Renal cortex interstitium (tissue), 11 donors: ENCODE data around the gene TMEM237. TPM values are rescaled to one million over a fixed set of nuclear protein-coding genes. Genes with fewer than 3 reads are reported as not detected.
A peak's percentile ranks its signal among the peaks of the same experiment; 100 is the strongest.

Source experiments
- DNase-seq, 11 donors: peaks; one replicate each; pipeline ENCODE4 v3.0.0-alpha.2; 2013; ENCODE audit warnings: low read depth in 9 of 11, low spot score in 4 of 11; ENCODE audit errors: extremely low read depth in 1 of 11
- polyA plus RNA-seq, 3 donors: library from polyadenylated mRNA; unstranded; fragments of 120-200 nt; gene quantifications; one replicate each; pipeline ENCODE4 v1.2.1, GENCODE V29; 2013; ENCODE audit not compliant: insufficient read length in 3 of 3

TMEM237 gene
- polyA plus RNA-seq, 3 donors = 48.9 to 64.4 (median 50.6) TPM

DNA sequence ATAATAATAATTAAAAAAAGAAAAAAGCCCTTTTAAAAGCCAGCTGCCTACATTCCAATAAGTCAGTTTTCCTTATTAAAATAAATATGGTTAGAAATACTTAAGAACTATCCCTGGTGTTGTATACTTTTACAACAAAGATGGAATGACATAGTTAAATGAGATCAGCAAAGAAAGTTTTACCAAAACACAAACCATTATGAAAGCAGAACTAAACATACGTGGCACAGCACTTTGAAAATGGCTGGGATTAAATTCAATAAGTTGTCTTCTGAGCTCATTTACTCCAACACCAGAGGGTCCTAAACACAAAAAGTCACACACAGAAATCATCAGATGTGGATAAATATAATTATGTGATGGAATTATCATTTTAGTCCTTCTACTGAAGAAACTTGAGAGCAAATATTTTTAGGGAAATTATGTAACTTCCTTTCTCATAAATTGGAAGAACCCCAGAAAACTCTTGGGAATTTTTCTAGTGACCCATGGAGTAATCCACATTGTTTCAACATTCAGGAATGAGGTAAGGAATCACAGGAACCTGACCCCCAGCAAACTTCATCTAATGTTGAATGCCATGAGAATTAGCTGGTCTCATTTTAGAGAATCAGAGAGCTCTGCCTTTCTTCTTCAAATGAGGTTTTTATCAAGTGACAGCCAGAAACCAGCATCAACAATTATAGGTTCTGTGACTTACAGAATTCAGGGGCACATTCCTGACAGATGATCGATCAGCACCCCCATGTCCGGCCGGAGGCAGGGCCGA lies 11.5 kb upstream of the TMEM237 start:
- DNase-seq = no peak

DNA sequence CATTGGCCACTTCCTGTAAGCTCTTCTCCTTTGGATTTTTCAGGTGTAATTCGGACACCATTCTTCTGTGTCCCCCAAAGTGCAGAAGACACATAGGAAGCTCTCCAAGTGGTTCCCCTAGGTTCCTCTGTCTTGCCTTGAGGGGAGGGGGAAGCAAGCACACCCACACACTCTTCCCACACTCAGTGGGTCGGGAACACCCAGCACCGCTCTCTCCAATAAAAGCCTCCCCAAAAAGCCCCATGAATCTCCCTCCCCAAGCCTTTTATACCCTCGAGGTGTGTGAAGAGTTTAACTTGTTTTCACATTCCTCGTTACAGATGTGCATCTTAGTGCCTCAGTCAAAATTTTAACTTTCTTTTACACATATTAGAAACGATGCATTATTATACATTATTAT lies 9.9 kb upstream of the TMEM237 start:
- no peak for DNase-seq

- DNase-seq = no peak
Measured at GRCh38 chr2:201649442-201649841, 6.1 kb upstream of the TMEM237 start.

DNA sequence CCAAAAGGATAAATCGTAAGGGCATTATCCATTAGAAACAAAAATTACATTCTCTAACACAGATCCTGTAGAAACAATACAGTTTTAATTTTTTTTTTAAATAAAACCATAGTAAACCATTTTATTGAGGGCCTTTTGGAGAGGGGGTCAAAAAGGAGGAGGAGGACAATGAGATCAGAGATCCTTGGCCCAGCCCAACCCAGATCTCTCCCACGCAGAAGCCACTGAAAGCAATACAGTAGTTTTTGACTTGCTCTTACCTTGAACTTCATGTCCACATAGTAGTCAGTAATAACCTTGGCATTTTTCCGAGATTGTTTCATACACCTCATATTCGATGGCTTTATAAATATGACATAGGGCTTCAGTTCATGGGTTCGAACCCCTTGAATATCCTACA lies 4.1 kb upstream of the TMEM237 start:
- no peak for DNase-seq

DNA sequence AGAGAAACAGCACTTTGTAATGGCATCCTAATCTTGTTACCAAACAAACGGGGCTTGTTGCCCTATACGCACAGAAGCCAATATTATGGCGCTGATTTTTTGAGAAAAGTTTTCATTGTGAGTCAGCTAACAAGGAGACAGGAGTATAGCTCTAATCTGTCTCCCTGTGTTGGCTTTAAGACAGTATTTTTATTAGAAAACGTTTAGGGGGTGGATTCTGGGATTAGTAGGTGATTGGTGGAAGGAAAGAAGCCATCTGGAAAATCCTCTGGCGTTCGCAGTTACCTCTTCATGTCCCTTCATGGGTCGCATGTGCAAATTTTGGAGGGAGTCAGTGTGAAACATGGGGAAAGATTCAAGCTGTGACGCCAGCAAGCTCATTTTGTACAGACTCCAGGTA lies 698 bp upstream of the TMEM237 start:
- DNase-seq = peak in 5 of 11 donors; percentile 8 to 25 (median 21)

- DNase-seq = peak in 10 of 11 donors; percentile 76 to 85 (median 82)
Measured at GRCh38 chr2:201642579-201643215, 606 bp downstream of the TMEM237 start.

DNA sequence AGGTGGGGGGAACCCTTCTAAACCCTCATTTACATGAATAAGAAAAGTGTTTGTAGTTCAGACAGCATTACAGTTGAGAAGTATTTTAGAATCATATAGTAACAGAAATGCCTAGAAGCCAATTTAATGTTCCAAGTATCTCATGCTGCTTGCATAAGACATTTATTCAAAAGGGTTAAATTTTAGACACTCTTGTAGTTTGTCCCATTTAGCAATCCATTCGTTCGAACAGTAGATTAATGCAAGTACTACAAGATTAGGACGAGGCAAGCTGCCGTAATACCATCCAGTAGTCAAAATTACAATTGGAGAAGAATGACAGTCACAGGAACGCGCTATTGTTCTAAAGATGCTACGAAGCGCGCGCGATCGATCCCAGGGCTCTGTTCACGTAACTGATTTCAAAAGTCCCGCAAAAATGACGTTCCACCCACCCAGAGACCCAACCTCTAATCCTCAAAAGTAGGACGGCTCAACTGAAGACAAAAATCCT lies 1.2 kb downstream of the TMEM237 start:
- peak in 1 of 11 donors; percentile 5 for DNase-seq

DNA sequence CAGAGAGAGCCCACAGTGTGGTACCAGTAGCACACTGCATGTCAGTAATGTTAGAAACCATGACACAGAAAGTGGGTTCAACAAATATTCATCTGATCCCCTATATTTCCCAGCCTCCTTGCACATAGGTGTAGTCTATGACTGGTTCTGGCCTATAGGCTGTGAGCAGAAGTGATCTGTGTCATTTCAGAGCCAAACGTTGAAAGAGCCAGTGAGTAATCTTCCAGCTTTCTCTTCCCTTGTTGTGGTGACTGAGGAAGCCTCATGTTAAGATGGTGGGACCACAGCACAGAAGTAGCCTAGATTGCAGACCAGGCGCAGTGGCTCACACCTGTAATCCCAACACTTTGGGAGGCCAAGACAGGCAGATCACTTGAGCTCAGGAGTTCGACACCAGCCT lies 4.1 kb downstream of the TMEM237 start:
- no peak for DNase-seq

GRCh38 chr2:201638326-201638725 lies 5.0 kb downstream of the TMEM237 start:
- no peak for DNase-seq

DNA sequence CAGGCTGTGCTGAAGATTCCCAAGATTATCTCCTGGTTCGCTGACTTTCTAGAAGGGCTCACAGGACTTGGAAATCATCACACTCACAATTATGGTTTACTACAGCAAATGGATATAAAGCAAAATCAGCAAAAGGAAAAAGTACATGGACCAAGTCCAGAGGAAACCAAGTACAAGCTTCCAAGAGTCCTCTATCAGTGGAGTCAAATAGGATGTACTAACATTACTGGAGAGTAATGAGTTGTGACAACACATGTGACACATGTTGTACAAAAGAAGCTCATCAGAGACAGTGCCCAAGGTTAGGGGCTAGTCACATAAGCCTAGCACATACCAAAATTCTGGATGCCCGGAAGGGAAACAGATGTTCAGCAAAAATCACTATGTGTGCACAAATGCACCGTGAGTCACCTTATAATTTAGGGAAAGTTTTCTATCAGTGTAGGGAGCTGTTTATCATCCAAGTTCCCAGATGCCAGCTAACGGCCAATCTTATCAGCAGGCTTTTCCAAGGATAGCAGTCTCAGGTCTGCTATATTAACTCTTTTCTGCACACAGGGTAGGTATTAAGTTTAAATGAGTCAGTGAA lies 9.5 kb downstream of the TMEM237 start:
- no peak for DNase-seq

- no peak for DNase-seq
Measured at GRCh38 chr2:201631041-201631440, 12.3 kb downstream of the TMEM237 start.

- no peak for DNase-seq
Measured at GRCh38 chr2:201630577-201630976, 12.7 kb downstream of the TMEM237 start.

DNA sequence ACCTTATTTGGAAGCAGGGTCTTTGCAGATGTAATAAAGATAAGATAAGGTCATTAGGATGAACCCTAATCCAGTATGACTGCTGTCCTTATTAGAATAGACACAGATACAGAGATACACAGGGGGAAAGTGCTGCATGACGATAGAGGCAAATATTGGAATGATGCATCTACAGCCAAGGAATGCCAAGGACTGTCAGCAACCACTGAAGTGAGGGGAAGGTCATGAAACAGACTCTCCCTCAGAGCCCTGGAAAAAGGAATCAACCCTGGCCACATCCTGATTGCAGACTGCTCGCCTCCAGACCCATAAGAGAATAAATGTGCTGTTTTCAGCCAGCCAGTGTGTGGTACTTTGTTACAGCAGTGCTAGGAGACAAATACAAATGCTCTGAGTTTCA lies 14.8 kb downstream of the TMEM237 start:
- DNase-seq = no peak

DNA sequence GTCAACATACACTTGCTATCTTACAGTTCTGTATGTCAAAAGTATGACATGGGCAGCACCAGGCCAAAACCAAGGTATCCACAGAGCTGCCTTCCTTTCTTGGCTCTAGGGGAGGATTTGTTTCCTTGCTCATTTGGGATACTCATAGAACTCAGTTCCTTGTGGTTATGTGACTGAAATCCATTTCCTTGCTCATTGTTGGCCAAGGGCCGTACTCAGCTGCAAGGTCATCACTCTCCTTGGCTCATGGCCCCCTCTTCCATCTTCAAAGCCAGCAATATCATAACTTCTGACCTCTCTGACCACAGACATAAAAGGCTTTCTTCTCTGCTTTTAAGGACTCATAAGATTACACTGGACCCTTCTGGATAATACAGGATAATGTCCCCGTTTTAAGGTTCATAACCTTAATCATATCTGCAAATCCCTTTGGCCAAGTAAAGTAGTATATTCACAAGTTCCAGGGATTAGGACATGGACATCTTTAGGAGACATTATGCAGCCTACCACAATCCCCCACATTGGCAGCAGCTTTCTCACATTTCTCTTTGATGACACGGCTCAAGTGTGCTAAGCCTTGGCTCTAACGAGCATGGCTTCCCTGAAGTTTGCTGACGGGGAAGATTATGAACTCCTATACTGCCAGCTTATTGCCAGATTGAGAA lies 20.9 kb downstream of the TMEM237 start:
- no peak for DNase-seq

- no peak for DNase-seq
Measured at GRCh38 chr2:201621293-201621999, 21.9 kb downstream of the TMEM237 start.

GRCh38 chr2:201618744-201619662 lies 24.3 kb downstream of the TMEM237 start:
- DNase-seq = peak in 9 of 11 donors; percentile 41 to 77 (median 65)

GRCh38 chr2:201608021-201608420 lies 35.3 kb downstream of the TMEM237 start:
- no peak for DNase-seq

- DNase-seq = no peak
Measured at GRCh38 chr2:201607568-201607967, 35.7 kb downstream of the TMEM237 start.
